Hematopoietic multipotent progenitor cell (in vitro differentiated cells): ENCODE data around the gene CASP2. TPM values are rescaled to one million over a fixed set of nuclear protein-coding genes. Genes with fewer than 3 reads are reported as not detected.
A peak's percentile ranks its signal among the peaks of the same experiment; 100 is the strongest.
"Not testable (repeated sequence)": the region's sequence is repeated elsewhere in the genome, so short reads cannot be mapped to it uniquely, and the experiment has no call there.

Experiments used
- DNase-seq, 3 donors: peaks; one replicate each; pipeline ENCODE4 v3.0.0-alpha.2; 2011 to 2015; ENCODE audit warnings: low read depth in 2 of 3, low spot score in 2 of 3
- total RNA-seq: library from RNA; depleted of rRNA; stranded (reverse); fragments of >200 nt; gene quantifications from one replicate; pipeline ENCODE4 v1.2.3, GENCODE V29; 2012

Gene CASP2
- total RNA-seq, 1 donor, result 64.4 TPM

- peak; percentile 47 to 68 (median 59) for DNase-seq
Observed at GRCh38 chr7:143263266-143264195, 24.6 kb upstream of the CASP2 start, which contains the start of gene GSTK1. Gene GSTK1 (plus strand): TSS chr7:143263441. CDS start chr7:143263514, 73 bp downstream.

GRCh38 chr7:143264196-143264568, 24.0 kb upstream of the CASP2 start:
- not testable (repeated sequence) for DNase-seq

GRCh38 chr7:143265017-143265693, 23.0 kb upstream of the CASP2 start:
- no peak for DNase-seq

GRCh38 chr7:143269251-143269650, 18.9 kb upstream of the CASP2 start:
- DNase-seq, result no peak

- DNase-seq, result no peak
Observed at GRCh38 chr7:143271240-143271639, 16.9 kb upstream of the CASP2 start.

GRCh38 chr7:143272871-143273270, 15.3 kb upstream of the CASP2 start:
- DNase-seq, result no peak

GRCh38 chr7:143279186-143280098, 8.7 kb upstream of the CASP2 start:
- peak in 1 of 3 donors; percentile 43 for DNase-seq

DNA sequence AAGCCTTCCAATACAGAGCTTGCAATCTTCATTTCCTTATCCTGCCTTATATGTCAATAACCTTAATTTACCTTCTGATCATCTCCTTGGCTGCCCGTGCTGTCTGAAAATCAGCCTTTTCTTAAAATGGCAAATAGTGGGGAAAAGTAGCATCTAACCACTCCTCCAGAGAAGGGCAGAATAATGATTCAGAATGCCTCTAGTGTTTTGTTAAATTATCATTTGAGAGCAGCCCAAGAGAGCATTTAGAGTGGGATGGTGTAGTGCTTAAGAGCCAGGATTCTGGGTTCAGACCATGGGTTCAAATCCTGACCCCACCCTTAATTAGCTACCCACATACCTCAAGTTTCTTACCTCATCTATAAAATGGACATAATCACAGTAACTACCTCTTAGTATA, 8.0 kb upstream of the CASP2 start:
- DNase-seq, result no peak

DNA sequence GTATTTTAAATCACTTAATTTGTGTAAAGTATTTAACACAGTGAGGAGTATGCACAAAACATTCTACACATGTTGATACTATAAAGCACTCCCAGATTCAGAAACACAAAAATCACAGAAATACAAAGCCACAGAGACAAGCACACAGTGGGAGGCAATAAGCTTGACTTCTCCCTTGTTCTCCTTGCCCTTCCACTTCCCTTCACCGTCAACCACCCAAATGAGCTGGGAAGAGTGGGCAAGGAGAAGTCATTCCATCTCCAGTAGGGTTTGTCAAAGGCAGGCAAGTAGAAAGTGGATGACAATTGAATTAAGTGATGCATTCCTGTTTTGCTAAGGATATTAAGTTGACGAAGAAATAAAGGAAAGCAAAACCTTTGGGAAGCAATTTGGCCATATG, 7.6 kb upstream of the CASP2 start:
- DNase-seq, result no peak

GRCh38 chr7:143281529-143281928, 6.6 kb upstream of the CASP2 start:
- DNase-seq, result no peak

GRCh38 chr7:143282124-143282523, 6.0 kb upstream of the CASP2 start:
- no peak for DNase-seq

DNA sequence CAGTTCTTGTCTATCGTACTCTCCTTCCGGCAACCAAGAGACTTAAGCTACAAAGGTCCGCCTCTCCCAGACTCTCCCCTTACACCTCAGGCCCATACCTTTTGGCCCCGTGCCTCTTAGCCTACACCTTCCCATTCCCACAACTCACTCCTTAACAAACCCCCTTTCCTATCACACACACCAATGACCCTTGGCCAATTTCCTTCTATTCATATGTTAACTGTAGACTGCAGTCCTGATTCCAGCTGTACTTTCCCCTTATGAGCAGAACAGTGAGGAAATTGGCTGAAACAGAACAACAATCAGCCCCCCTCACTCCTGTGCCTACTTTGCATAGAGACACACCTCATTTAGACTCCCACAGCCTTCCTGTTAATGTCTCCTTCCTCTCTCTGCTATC, 4.8 kb upstream of the CASP2 start:
- no peak for DNase-seq

DNA sequence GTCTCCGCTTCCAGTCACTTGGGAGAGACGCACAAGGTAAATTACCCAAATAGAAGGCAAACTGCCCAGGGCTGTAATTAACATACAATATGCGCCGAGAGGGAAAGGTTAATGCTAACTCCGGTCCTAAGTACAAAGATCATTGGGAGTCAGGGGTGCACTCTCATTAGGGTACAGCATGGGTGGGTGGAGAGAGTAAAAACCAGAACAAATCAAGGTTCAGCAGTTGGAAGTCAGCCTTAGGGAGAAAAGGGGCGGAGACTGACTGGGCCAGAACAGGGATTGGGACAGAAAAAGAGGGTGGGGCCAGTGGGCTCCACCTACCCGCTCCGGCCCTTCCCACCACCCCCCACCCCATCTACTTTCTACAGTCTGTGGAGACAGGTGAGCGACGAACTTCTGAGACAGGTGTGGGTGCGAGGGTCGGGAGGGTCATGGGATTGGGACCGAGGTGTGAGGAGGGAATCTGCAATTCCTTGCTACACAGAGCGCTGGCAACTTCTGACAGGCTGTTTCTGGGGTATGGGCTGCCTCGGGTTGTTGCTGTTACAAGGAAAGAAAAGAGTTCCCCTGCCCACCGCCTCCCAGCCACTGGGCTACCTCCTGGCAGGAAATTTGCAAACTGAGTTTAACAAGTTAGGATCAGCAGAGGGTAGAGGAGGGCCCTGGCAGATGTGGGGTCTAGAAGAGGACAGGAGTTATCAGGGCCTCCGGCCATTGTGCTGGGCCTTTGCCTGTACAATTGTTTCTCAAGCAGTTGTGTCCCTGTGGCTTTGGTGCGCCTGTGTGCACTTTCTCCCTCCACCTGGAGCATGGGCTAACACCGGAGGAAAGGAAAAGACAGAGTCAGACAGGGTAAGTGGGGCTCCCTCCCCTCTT, 3.3 kb upstream of the CASP2 start, which contains the start of gene TMEM139:
TSS of gene TMEM139 (plus strand) at position 368 of the 879 bp plus-strand sequence. CDS start 1,000 bp downstream, outside the sequence.
- no peak for DNase-seq

- no peak for DNase-seq
Observed at GRCh38 chr7:143285470-143285778, 2.7 kb upstream of the CASP2 start.

DNA sequence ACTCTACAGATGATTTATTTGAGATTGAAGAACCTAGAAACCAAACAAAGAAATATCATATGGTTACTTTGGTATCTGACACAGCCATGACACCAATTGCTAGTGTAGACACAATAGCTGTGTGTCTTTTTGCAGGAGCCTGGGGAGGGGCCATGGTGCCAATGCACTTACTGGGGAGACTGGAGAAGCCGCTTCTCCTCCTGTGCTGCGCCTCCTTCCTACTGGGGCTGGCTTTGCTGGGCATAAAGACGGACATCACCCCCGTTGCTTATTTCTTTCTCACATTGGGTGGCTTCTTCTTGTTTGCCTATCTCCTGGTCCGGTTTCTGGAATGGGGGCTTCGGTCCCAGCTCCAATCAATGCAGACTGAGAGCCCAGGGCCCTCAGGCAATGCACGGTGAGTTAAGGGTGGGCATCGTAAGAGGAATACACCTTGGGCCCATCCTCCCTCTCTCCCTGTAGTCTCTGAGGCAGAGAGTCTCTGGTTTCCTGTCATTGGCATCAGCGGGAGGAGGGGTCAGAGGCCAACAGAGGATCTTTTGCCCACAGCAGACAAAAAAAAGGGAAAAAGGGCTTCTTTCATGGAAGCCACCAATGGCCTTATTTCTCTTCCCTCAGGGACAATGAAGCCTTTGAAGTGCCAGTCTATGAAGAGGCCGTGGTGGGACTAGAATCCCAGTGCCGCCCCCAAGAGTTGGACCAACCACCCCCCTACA, 2.2 kb upstream of the CASP2 start:
- no peak for DNase-seq

DNA sequence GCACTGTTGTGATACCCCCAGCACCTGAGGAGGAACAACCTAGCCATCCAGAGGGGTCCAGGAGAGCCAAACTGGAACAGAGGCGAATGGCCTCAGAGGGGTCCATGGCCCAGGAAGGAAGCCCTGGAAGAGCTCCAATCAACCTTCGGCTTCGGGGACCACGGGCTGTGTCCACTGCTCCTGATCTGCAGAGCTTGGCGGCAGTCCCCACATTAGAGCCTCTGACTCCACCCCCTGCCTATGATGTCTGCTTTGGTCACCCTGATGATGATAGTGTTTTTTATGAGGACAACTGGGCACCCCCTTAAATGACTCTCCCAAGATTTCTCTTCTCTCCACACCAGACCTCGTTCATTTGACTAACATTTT, 1.6 kb upstream of the CASP2 start:
- no peak for DNase-seq

- DNase-seq, result no peak
Observed at GRCh38 chr7:143287339-143287934, 714 bp upstream of the CASP2 start.

DNA sequence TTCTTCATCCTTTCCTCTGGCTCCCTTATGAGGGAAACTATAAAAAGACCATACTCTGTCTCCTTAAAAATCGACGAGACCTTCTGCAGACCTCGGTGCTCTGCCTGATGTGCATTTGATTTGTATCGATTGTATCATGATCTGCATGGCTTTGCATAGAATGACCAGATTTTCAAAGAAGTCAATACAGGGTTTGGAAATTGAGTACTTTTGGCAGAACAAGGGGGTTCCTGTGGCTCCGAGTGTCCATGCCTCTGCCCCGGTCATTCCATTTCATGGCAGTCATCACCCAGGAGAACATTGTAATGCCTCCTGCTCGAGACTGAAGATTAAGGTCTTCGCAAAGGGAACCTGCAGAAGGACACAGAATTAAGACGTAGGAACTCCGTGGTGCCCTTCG, 685 bp downstream of the CASP2 start:
- no peak for DNase-seq

DNA sequence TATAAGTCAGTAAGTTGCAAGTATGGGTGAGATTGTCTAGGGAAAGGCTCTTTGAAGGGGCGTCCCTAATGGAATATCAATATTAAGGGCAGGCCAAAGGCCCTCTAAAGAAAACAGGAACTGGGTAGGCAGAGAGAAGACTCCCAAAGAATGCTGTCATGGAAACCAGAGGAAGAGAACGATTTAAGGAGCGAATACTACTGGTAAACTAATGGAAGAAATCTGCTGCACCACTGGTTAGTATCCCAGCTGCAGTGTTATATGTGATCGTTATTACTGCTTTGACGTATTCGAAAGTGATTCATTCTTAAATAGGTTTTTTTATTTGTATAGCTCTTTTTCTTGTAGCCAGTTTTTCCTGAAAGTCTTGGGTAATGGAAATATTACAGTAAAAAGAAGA, 1.3 kb downstream of the CASP2 start:
- DNase-seq, result no peak
